ENCODE measurements around the gene NOTCH1. TPM values are rescaled to one million over a fixed set of nuclear protein-coding genes. Genes with fewer than 3 reads are reported as not detected.

NOTCH1 gene
- total and polyA plus RNA-seq, 11 donors: 8.0 to 47.3 (median 20.3) TPM

DNA sequence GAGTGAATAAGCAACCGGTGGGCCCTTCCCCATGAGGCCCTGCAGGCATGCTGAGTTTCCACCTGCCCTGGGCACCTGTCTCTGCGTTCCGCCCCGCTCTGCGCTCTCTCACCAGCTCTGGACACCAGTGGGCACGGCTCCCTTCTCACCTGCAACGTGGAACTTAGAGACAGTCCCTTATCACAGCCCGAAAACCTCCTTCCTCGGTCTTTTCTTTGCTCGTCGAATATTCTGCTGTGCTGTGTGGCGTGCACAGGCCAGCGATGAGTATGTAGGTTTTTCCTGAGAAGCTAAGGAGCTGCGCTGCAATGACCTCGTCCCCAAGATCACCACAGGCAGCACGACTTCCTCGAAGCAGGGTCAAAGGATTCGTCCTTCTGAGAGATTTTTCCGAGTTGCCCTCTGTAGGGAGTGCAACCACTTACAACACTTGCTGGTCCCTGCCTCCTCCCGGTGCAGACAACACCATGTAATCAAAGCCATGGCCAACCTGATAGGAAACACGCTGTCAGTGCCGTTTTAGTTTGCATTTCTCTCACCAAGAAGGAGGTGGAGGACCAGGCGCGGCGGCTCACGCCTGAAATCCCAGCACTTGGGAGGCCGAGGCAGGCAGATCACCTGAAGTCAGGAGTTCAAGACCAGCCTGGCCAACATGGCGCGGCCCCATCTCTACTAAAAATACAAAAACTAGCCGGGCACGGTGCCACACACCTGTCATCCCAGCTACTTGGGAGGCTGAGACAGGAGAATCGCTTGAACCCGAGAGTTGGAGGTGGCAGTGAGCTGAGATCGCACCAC lies 27.2 kb upstream of the NOTCH1 start:
- no peak for ATAC-seq
- peak overlapping the region in 11 of 12 donors; percentile 51 to 96 (median 75) for H3K27ac ChIP-seq
- peaks cover 16 to 65% (median 43%) of the 10 kb centered on the region in 12 donors for H3K4me1 ChIP-seq
- no peak overlapping the region for H3K4me3 ChIP-seq
- H3K36me3 ChIP-seq: no peaks in the 10 kb centered on the region
- no peaks in the 10 kb centered on the region for H3K27me3 ChIP-seq
- no peaks in the 10 kb centered on the region for H3K9me3 ChIP-seq
- intact Hi-C loops (cut with DNase I): loop anchor here in 2 of 10 donors (1.0 to 2.0 kb wide), 2 partner anchors 26 to 90 kb away; partner anchors contain the start of genes NOTCH1 (in 2 of the 2) and SEC16A (in 1 of the 2)
- WGBS, 4 donors: 55 to 65% (median 60%) methylated on average over 29 to 34 of the region's 34 CpGs
- TF ChIP-seq, protein P1, sequence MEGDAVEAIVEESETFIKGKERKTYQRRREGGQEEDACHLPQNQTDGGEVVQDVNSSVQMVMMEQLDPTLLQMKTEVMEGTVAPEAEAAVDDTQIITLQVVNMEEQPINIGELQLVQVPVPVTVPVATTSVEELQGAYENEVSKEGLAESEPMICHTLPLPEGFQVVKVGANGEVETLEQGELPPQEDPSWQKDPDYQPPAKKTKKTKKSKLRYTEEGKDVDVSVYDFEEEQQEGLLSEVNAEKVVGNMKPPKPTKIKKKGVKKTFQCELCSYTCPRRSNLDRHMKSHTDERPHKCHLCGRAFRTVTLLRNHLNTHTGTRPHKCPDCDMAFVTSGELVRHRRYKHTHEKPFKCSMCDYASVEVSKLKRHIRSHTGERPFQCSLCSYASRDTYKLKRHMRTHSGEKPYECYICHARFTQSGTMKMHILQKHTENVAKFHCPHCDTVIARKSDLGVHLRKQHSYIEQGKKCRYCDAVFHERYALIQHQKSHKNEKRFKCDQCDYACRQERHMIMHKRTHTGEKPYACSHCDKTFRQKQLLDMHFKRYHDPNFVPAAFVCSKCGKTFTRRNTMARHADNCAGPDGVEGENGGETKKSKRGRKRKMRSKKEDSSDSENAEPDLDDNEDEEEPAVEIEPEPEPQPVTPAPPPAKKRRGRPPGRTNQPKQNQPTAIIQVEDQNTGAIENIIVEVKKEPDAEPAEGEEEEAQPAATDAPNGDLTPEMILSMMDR (IDR thresholded peaks at IDR 0.05): no peak
- no peak for TF ChIP-seq POLR2A (IDR thresholded peaks at IDR 0.05)
- DNase-seq: peak in 1 of 5 donors; percentile 37

GRCh38 chr9:136572003-136572827 lies 26.4 kb upstream of the NOTCH1 start:
- Histone ChIP-seq H3K36me3 (no peaks in the 10 kb centered on the region), H3K27me3 (no peaks in the 10 kb centered on the region), H3K4me1 (peaks cover 22 to 73% (median 50%) of the 10 kb centered on the region in 12 donors), H3K9me3 (no peaks in the 10 kb centered on the region), H3K27ac (peak overlapping the region; percentile 14 to 96 (median 74)), H3K4me3 (no peak overlapping the region)
- TF ChIP-seq, protein P1 (IDR thresholded peaks at IDR 0.05): no peak
- TF ChIP-seq POLR2A (IDR thresholded peaks at IDR 0.05): no peak
- ATAC-seq: peak; percentile 80 to 87 (median 84)
- peak; percentile 71 to 89 (median 83) for DNase-seq
- intact Hi-C loops (cut with DNase I): loop anchor here in 2 of 10 donors (1.0 to 2.0 kb wide), 2 partner anchors 25 to 89 kb away; partner anchors contain the start of genes NOTCH1 (in 2 of the 2) and SEC16A (in 1 of the 2)
- WGBS, 4 donors: 24 to 36% (median 30%) methylated on average over 10 to 17 of the region's 17 CpGs

DNA sequence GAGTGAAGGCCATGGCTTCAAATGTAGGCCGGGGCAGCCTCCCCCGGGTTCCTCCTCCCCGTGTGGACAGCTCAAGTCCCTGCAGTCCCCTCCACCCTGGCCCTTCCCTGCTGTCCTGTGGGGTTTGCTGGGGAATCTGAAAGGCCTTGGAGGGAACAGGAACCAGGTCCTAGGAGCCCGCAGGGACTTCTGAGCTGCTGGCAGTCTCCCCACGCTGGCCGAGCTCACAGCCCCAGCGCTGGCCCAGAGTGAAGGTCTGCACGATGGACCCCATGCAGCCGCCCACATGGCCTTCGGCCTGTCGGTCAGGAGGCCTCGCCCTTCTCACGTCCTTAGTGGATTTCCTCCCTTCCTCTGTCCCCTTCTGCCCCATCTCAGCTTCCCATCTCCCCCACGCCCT lies 25.7 kb upstream of the NOTCH1 start:
- TF ChIP-seq, protein P1 (IDR thresholded peaks at IDR 0.05): no peak
- TF ChIP-seq POLR2A (IDR thresholded peaks at IDR 0.05): no peak
- Histone ChIP-seq H3K27me3 (no peaks in the 10 kb centered on the region), H3K27ac (peak overlapping the region in 11 of 12 donors; percentile 8 to 96 (median 72)), H3K4me3 (no peak overlapping the region), H3K4me1 (peaks cover 22 to 78% (median 54%) of the 10 kb centered on the region in 12 donors), H3K9me3 (no peaks in the 10 kb centered on the region), H3K36me3 (no peaks in the 10 kb centered on the region)
- intact Hi-C loops (cut with DNase I): no loop called here
- DNase-seq (peak in 2 of 5 donors; percentile 36 to 67), ATAC-seq (no peak)
- WGBS, 4 donors: 43 to 52% (median 48%) methylated on average over 14 of the region's 14 CpGs
